SU-DHL-6 (cell line): ENCODE measurements around the gene COQ8A.

Experiments used
- H2AFZ ChIP-seq: fragments of 200-600 bp; sonication (generic); 2 replicates; pipeline ENCODE4 v1.6.1; 2014; ENCODE audit warnings: low read depth, mild to moderate bottlenecking, moderate library complexity, mixed read lengths, antibody characterized with exemption, low read length; ENCODE audit not compliant: severe bottlenecking
- H3F3A ChIP-seq: fragments of 200-600 bp; shearing (Covaris generic); 2 replicates; pipeline ENCODE4 v1.6.0; 2016; ENCODE audit warnings: antibody characterized with exemption, mild to moderate bottlenecking; ENCODE audit not compliant: insufficient read depth
- H3K27ac ChIP-seq: fragments of 200-600 bp; sonication (generic); 2 replicates; pipeline ENCODE4 v1.5.1; 2016; ENCODE audit warnings: low read depth, mild to moderate bottlenecking, low read length, moderate library complexity, mixed read lengths
- H3K27me3 ChIP-seq: fragments of 200-600 bp; sonication (generic), shearing (Covaris generic); 2 replicates; pipeline ENCODE4 v1.6.0; 2014; ENCODE audit warnings: mild to moderate bottlenecking, low read length
- H3K36me3 ChIP-seq: fragments of 200-600 bp; sonication (generic); 2 replicates; pipeline ENCODE4 v1.6.1; 2014; ENCODE audit warnings: mild to moderate bottlenecking, low read length, mixed read lengths
- H3K4me2 ChIP-seq: fragments of 300-600, 200-600 bp; shearing (Covaris generic), sonication (generic); 2 replicates; pipeline ENCODE4 v1.6.0; 2014; ENCODE audit warnings: low read length, low read depth, mild to moderate bottlenecking; ENCODE audit not compliant: poor library complexity, severe bottlenecking
- H3K4me3 ChIP-seq: fragments of 200-600 bp; sonication (generic); 2 replicates; pipeline ENCODE4 v1.5.1; 2014; ENCODE audit warnings: antibody characterized with exemption, low read length, mild to moderate bottlenecking, mixed read lengths; ENCODE audit not compliant: insufficient read depth, poor library complexity, severe bottlenecking
- H3K79me2 ChIP-seq: fragments of 200-600 bp; sonication (generic); 2 replicates; pipeline ENCODE4 v1.6.1; 2014; ENCODE audit warnings: mild to moderate bottlenecking, low read length, moderate library complexity; ENCODE audit not compliant: insufficient read depth
- H3K9ac ChIP-seq: fragments of 200-600 bp; sonication (generic); 2 replicates; pipeline ENCODE4 v1.7.0; 2014; ENCODE audit warnings: mild to moderate bottlenecking, low read length
- H3K9me2 ChIP-seq: fragments of 200-600 bp; sonication (generic); replicated peaks from 2 replicates; pipeline ENCODE4 v1.6.1; 2014; ENCODE audit warnings: low read length; ENCODE audit not compliant: insufficient read depth
- H3K9me3 ChIP-seq: fragments of 200-600 bp; sonication (generic); 2 replicates; pipeline ENCODE4 v1.6.1; 2014; ENCODE audit warnings: low read length, mixed read lengths; ENCODE audit not compliant: insufficient read depth
- H4K20me1 ChIP-seq: fragments of 200-600 bp; sonication (generic); 2 replicates; pipeline ENCODE4 v1.6.1; 2014; ENCODE audit warnings: low read depth, mild to moderate bottlenecking, antibody characterized with exemption, low read length, moderate library complexity, mixed read lengths
- EZH2phosphoT487 ChIP-seq: fragments of 200-600 bp; sonication (generic), shearing (Covaris generic); conservative IDR thresholded peaks from 2 replicates; pipeline ENCODE4 v1.6.1; 2018; ENCODE audit warnings: mild to moderate bottlenecking, antibody characterized with exemption, low read length, moderate library complexity, mixed read lengths
- TF ChIP-seq, protein P1 (sequence below): fragments of 200-600 bp; sonication (generic); IDR thresholded peaks from one replicate; pipeline ENCODE4 v1.5.1; 2017; ENCODE audit warnings: antibody characterized with exemption, mild to moderate bottlenecking, low read length, moderate library complexity; ENCODE audit not compliant: insufficient read depth, poor library complexity, severe bottlenecking

The COQ8A gene

DNA sequence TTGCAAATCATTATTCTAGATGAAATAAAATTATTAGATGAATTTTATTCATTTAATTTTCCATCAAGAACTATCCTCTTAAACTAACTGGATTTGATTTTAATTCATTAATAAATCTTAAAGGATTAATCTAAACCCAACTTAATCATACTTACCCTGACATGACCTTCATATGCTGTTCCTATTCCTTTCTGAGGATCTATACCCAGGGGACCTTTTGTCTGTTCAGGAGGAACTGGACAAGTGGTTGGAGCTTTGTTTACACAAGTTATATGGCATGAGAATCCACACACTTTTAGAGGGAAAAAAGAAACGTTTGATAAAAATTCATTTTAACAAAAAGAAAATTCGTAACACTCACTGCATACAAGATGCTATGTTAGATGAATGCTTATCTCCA lies 95.2 kb downstream of the COQ8A start:
- no peaks in the 10 kb centered on the region for H3K9me2 ChIP-seq
- H3K9me3 ChIP-seq, result no peaks in the 10 kb centered on the region
- H3K4me3 ChIP-seq, result no peak overlapping the region
- TF ChIP-seq EZH2phosphoT487, result no peak
- TF ChIP-seq, protein P1, sequence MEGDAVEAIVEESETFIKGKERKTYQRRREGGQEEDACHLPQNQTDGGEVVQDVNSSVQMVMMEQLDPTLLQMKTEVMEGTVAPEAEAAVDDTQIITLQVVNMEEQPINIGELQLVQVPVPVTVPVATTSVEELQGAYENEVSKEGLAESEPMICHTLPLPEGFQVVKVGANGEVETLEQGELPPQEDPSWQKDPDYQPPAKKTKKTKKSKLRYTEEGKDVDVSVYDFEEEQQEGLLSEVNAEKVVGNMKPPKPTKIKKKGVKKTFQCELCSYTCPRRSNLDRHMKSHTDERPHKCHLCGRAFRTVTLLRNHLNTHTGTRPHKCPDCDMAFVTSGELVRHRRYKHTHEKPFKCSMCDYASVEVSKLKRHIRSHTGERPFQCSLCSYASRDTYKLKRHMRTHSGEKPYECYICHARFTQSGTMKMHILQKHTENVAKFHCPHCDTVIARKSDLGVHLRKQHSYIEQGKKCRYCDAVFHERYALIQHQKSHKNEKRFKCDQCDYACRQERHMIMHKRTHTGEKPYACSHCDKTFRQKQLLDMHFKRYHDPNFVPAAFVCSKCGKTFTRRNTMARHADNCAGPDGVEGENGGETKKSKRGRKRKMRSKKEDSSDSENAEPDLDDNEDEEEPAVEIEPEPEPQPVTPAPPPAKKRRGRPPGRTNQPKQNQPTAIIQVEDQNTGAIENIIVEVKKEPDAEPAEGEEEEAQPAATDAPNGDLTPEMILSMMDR, result no peak
- no peaks in the 10 kb centered on the region for H3F3A ChIP-seq
- no peak overlapping the region for H3K9ac ChIP-seq
- H3K27me3 ChIP-seq, result no peaks in the 10 kb centered on the region
- no peaks in the 10 kb centered on the region for H4K20me1 ChIP-seq
- H3K36me3 ChIP-seq, result no peaks in the 10 kb centered on the region
- no peak overlapping the region for H3K4me2 ChIP-seq
- H3K27ac ChIP-seq, result no peak overlapping the region
- no peak overlapping the region for H2AFZ ChIP-seq
- no peaks in the 10 kb centered on the region for H3K79me2 ChIP-seq

DNA sequence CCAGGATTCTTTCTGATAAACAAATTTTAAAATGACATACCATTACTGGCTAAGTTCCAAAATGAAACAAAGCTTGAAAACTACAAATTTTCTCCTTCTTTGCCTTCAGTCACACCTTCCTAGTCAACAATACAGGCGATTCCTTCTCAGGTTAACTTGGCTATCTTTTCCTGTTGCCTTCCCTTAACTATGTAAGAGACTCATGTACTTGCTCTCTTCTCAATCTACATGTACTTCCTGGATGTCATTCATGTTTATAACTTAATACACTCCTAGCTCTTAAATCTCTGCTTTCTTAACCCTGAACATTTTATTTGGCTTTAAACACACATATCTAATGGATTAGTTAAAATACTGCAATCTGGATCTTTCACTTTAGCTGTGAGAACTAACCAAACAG lies 97.0 kb downstream of the COQ8A start:
- Histone ChIP-seq H3K4me3 (no peak overlapping the region), H3K9me3 (no peaks in the 10 kb centered on the region), H3K9ac (no peak overlapping the region), H3F3A (no peaks in the 10 kb centered on the region), H2AFZ (no peak overlapping the region), H4K20me1 (no peaks in the 10 kb centered on the region), H3K27me3 (no peaks in the 10 kb centered on the region), H3K9me2 (no peaks in the 10 kb centered on the region), H3K79me2 (no peaks in the 10 kb centered on the region), H3K27ac (no peak overlapping the region), H3K36me3 (no peaks in the 10 kb centered on the region), H3K4me2 (no peak overlapping the region)
- TF ChIP-seq EZH2phosphoT487, result no peak
- TF ChIP-seq, protein P1, result no peak
